DMS153 treated with DMSO at 0.1 percent for 48 hours (cell line): ENCODE measurements around the gene MFSD11.
"Not testable (repeated sequence)": the region's sequence is repeated elsewhere in the genome, so short reads cannot be mapped to it uniquely, and the experiment has no call there.

Source experiments
- DNase-seq: peaks from one replicate; lab custom pipeline; 2025; ENCODE audit not compliant: unreplicated experiment; lab: John Stamatoyannopoulos, UW

Gene MFSD11

GRCh38 chr17:76707985-76708807 lies 29.7 kb upstream of the MFSD11 start:
- DNase-seq: no peak

- no peak for DNase-seq
Measured at GRCh38 chr17:76709077-76709950, 28.6 kb upstream of the MFSD11 start.

GRCh38 chr17:76709951-76710862 lies 27.7 kb upstream of the MFSD11 start:
- DNase-seq: not testable (repeated sequence)

- DNase-seq: no peak
Measured at GRCh38 chr17:76710863-76711611, 26.9 kb upstream of the MFSD11 start, which contains the start of gene MXRA7. Gene MXRA7 (minus strand): TSS chr17:76710965. CDS start chr17:76710946, 19 bp downstream.

- DNase-seq: not testable (repeated sequence)
Measured at GRCh38 chr17:76712321-76712720, 25.6 kb upstream of the MFSD11 start.

- DNase-seq: no peak
Measured at GRCh38 chr17:76713765-76714164, 24.2 kb upstream of the MFSD11 start.

- DNase-seq: no peak
Measured at GRCh38 chr17:76714336-76714735, 23.6 kb upstream of the MFSD11 start.

- no peak for DNase-seq
Measured at GRCh38 chr17:76714822-76715495, 23.0 kb upstream of the MFSD11 start.

GRCh38 chr17:76715496-76715830 lies 22.5 kb upstream of the MFSD11 start:
- no peak for DNase-seq

- DNase-seq: no peak
Measured at GRCh38 chr17:76716146-76716838, 21.6 kb upstream of the MFSD11 start.

- no peak for DNase-seq
Measured at GRCh38 chr17:76716839-76717215, 21.1 kb upstream of the MFSD11 start.

- DNase-seq: no peak
Measured at GRCh38 chr17:76718516-76718915, 19.4 kb upstream of the MFSD11 start.

GRCh38 chr17:76720211-76720610 lies 17.7 kb upstream of the MFSD11 start:
- no peak for DNase-seq

- DNase-seq: no peak
Measured at GRCh38 chr17:76720941-76721340, 17.0 kb upstream of the MFSD11 start.

GRCh38 chr17:76721463-76721862 lies 16.5 kb upstream of the MFSD11 start:
- DNase-seq: no peak

- DNase-seq: no peak
Measured at GRCh38 chr17:76722279-76722678, 15.6 kb upstream of the MFSD11 start.

- not testable (repeated sequence) for DNase-seq
Measured at GRCh38 chr17:76722977-76723376, 14.9 kb upstream of the MFSD11 start.

- no peak for DNase-seq
Measured at GRCh38 chr17:76723812-76724211, 14.1 kb upstream of the MFSD11 start.

- DNase-seq: no peak
Measured at GRCh38 chr17:76725580-76726230, 12.2 kb upstream of the MFSD11 start.
